Vagina (tissue), 2 donors: ENCODE results near the gene CFB.

Experiments
- POLR2A ChIP-seq, 2 donors: fragments of 450-650 bp; IDR thresholded peaks; one replicate each; pipeline ENCODE4 v1.6.1; 2017; ENCODE audit warnings: antibody characterized with exemption in 2 of 2, mild to moderate bottlenecking in 2 of 2, moderate library complexity in 2 of 2
- TF ChIP-seq, protein P1 (sequence below), 3 experiments: fragments of 450-650 bp in 2 of 3; fragments of 200-600 bp in 1 of 3; sonication (generic) in 1 of 3; IDR thresholded peaks; one replicate each; pipeline ENCODE4 v1.5.1; 2017 to 2019; ENCODE audit warnings: antibody characterized with exemption in 3 of 3, mild to moderate bottlenecking in 2 of 3, moderate library complexity in 2 of 3

DNA sequence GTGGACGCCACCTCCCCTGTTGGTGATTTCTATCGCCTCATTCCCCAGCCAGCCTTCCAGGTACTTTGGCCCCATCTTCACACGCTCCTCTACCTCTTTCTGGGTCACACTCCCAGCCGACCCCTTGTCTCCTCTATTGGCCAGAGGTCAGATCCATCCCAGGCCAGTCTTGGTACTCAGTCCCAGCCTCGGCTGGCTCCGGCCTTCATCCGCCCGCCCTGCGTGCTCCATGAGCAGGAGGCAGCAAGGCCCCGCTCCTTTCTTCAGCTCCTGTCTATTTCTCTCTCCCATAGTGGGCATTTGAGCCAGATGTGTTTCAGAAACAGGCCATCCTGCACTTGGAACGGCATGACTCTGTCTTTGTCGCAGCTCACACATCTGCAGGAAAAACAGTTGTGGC is 15.7 kb downstream of the CFB start:
- TF ChIP-seq, protein P1, sequence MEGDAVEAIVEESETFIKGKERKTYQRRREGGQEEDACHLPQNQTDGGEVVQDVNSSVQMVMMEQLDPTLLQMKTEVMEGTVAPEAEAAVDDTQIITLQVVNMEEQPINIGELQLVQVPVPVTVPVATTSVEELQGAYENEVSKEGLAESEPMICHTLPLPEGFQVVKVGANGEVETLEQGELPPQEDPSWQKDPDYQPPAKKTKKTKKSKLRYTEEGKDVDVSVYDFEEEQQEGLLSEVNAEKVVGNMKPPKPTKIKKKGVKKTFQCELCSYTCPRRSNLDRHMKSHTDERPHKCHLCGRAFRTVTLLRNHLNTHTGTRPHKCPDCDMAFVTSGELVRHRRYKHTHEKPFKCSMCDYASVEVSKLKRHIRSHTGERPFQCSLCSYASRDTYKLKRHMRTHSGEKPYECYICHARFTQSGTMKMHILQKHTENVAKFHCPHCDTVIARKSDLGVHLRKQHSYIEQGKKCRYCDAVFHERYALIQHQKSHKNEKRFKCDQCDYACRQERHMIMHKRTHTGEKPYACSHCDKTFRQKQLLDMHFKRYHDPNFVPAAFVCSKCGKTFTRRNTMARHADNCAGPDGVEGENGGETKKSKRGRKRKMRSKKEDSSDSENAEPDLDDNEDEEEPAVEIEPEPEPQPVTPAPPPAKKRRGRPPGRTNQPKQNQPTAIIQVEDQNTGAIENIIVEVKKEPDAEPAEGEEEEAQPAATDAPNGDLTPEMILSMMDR (IDR thresholded peaks at IDR 0.05), result no peak
- no peak for TF ChIP-seq POLR2A (IDR thresholded peaks at IDR 0.05)
